ENCODE measurements around the gene PTPN4.
"Not testable (repeated sequence)": the region's sequence is repeated elsewhere in the genome, so short reads cannot be mapped to it uniquely, and the experiment has no call there.

PTPN4 gene

GRCh38 chr2:119800376-119800902 lies 40.7 kb downstream of the PTPN4 start:
- Histone ChIP-seq H3K79me2 (ENCODE audit: low read length) (peaks cover 70% of the 10 kb centered on the region), H3K4me3 (ENCODE audit: low read length) (no peak overlapping the region), H3K27me3 (replicated peaks; ENCODE audit: insufficient read depth, low read length) (no peaks in the 10 kb centered on the region), H3F3A (ENCODE audit: insufficient read depth, low read length) (no peaks in the 10 kb centered on the region), H3K4me1 (ENCODE audit: low read length) (no peaks in the 10 kb centered on the region), H2AFZ (ENCODE audit: low read length) (no peak overlapping the region), H3K36me3 (replicated peaks; ENCODE audit: insufficient read depth, low read length) (no peaks in the 10 kb centered on the region), H3K27ac (ENCODE audit: low read length) (no peak overlapping the region), H3K9me3 (replicated peaks; ENCODE audit: insufficient read depth, low read length) (no peaks in the 10 kb centered on the region), H3K9me2 (replicated peaks; ENCODE audit: insufficient read depth, low read length) (no peaks in the 10 kb centered on the region), H3K9ac (ENCODE audit: low read length) (no peak overlapping the region), H3K4me2 (ENCODE audit: low read depth, low read length) (no peak overlapping the region), H4K20me1 (ENCODE audit: insufficient read depth, low read length) (no peaks in the 10 kb centered on the region)
- TF ChIP-seq EZH2phosphoT487 (IDR thresholded peaks at IDR 0.05; ENCODE audit: low read length) (no peak), EZH2 (optimal IDR thresholded peaks at IDR 0.05; ENCODE audit: low read depth, low read length) (no peak), CTCF (IDR thresholded peaks at IDR 0.05; ENCODE audit: low read length) (no peak)
- no peak for DNase-seq

GRCh38 chr2:119801040-119801439 lies 41.3 kb downstream of the PTPN4 start:
- H3K4me2 ChIP-seq (ENCODE audit: low read depth, low read length) = no peak overlapping the region
- H2AFZ ChIP-seq (ENCODE audit: low read length) = no peak overlapping the region
- H3K4me3 ChIP-seq (ENCODE audit: low read length) = no peak overlapping the region
- no peaks in the 10 kb centered on the region for H3K9me3 ChIP-seq (replicated peaks; ENCODE audit: insufficient read depth, low read length)
- no peak for DNase-seq
- H3K4me1 ChIP-seq (ENCODE audit: low read length) = no peaks in the 10 kb centered on the region
- H3K27ac ChIP-seq (ENCODE audit: low read length) = no peak overlapping the region
- no peaks in the 10 kb centered on the region for H3K36me3 ChIP-seq (replicated peaks; ENCODE audit: insufficient read depth, low read length)
- TF ChIP-seq CTCF (IDR thresholded peaks at IDR 0.05; ENCODE audit: low read length) (no peak), EZH2 (optimal IDR thresholded peaks at IDR 0.05; ENCODE audit: low read depth, low read length) (no peak), EZH2phosphoT487 (IDR thresholded peaks at IDR 0.05; ENCODE audit: low read length) (no peak)
- no peaks in the 10 kb centered on the region for H3F3A ChIP-seq (ENCODE audit: insufficient read depth, low read length)
- H3K27me3 ChIP-seq (replicated peaks; ENCODE audit: insufficient read depth, low read length) = no peaks in the 10 kb centered on the region
- H3K9ac ChIP-seq (ENCODE audit: low read length) = no peak overlapping the region
- no peaks in the 10 kb centered on the region for H3K9me2 ChIP-seq (replicated peaks; ENCODE audit: insufficient read depth, low read length)
- no peaks in the 10 kb centered on the region for H4K20me1 ChIP-seq (ENCODE audit: insufficient read depth, low read length)
- peaks cover 64% of the 10 kb centered on the region for H3K79me2 ChIP-seq (ENCODE audit: low read length)

- H3K4me1 ChIP-seq (ENCODE audit: low read length); H3K27me3 ChIP-seq (replicated peaks; ENCODE audit: insufficient read depth, low read length); H3K9me2 ChIP-seq (replicated peaks; ENCODE audit: insufficient read depth, low read length); H3K36me3 ChIP-seq (replicated peaks; ENCODE audit: insufficient read depth, low read length); DNase-seq; H3K9ac ChIP-seq (ENCODE audit: low read length); H4K20me1 ChIP-seq (ENCODE audit: insufficient read depth, low read length); H3K4me2 ChIP-seq (ENCODE audit: low read depth, low read length); H3K9me3 ChIP-seq (replicated peaks; ENCODE audit: insufficient read depth, low read length); H3F3A ChIP-seq (ENCODE audit: insufficient read depth, low read length); H3K27ac ChIP-seq (ENCODE audit: low read length); H2AFZ ChIP-seq (ENCODE audit: low read length); H3K4me3 ChIP-seq (ENCODE audit: low read length): not testable (repeated sequence)
- peaks cover 56% of the 10 kb centered on the region for H3K79me2 ChIP-seq (ENCODE audit: low read length)
Measured at GRCh38 chr2:119801989-119802388, 42.3 kb downstream of the PTPN4 start.

GRCh38 chr2:119803101-119803500 lies 43.4 kb downstream of the PTPN4 start:
- H3K27ac ChIP-seq (ENCODE audit: low read length) = no peak overlapping the region
- H3K4me2 ChIP-seq (ENCODE audit: low read depth, low read length) = no peak overlapping the region
- no peak for DNase-seq
- no peaks in the 10 kb centered on the region for H3K36me3 ChIP-seq (replicated peaks; ENCODE audit: insufficient read depth, low read length)
- H3F3A ChIP-seq (ENCODE audit: insufficient read depth, low read length) = no peaks in the 10 kb centered on the region
- H3K27me3 ChIP-seq (replicated peaks; ENCODE audit: insufficient read depth, low read length) = no peaks in the 10 kb centered on the region
- no peak for TF ChIP-seq CTCF (IDR thresholded peaks at IDR 0.05; ENCODE audit: low read length)
- TF ChIP-seq EZH2 (optimal IDR thresholded peaks at IDR 0.05; ENCODE audit: low read depth, low read length) = no peak
- TF ChIP-seq EZH2phosphoT487 (IDR thresholded peaks at IDR 0.05; ENCODE audit: low read length) = no peak
- no peaks in the 10 kb centered on the region for H4K20me1 ChIP-seq (ENCODE audit: insufficient read depth, low read length)
- H3K79me2 ChIP-seq (ENCODE audit: low read length) = peaks cover 50% of the 10 kb centered on the region
- no peak overlapping the region for H3K4me3 ChIP-seq (ENCODE audit: low read length)
- H3K9ac ChIP-seq (ENCODE audit: low read length) = no peak overlapping the region
- H3K4me1 ChIP-seq (ENCODE audit: low read length) = no peaks in the 10 kb centered on the region
- H3K9me2 ChIP-seq (replicated peaks; ENCODE audit: insufficient read depth, low read length) = no peaks in the 10 kb centered on the region
- no peak overlapping the region for H2AFZ ChIP-seq (ENCODE audit: low read length)
- H3K9me3 ChIP-seq (replicated peaks; ENCODE audit: insufficient read depth, low read length) = no peaks in the 10 kb centered on the region

- H3K27ac ChIP-seq (ENCODE audit: low read length); DNase-seq; H4K20me1 ChIP-seq (ENCODE audit: insufficient read depth, low read length); H2AFZ ChIP-seq (ENCODE audit: low read length); H3K9me2 ChIP-seq (replicated peaks; ENCODE audit: insufficient read depth, low read length); H3K27me3 ChIP-seq (replicated peaks; ENCODE audit: insufficient read depth, low read length); H3K4me1 ChIP-seq (ENCODE audit: low read length); H3K4me2 ChIP-seq (ENCODE audit: low read depth, low read length); H3K9me3 ChIP-seq (replicated peaks; ENCODE audit: insufficient read depth, low read length); H3K9ac ChIP-seq (ENCODE audit: low read length); H3F3A ChIP-seq (ENCODE audit: insufficient read depth, low read length); H3K36me3 ChIP-seq (replicated peaks; ENCODE audit: insufficient read depth, low read length); H3K4me3 ChIP-seq (ENCODE audit: low read length): not testable (repeated sequence)
- peaks cover 43% of the 10 kb centered on the region for H3K79me2 ChIP-seq (ENCODE audit: low read length)
Measured at GRCh38 chr2:119804409-119804808, 44.7 kb downstream of the PTPN4 start.

Measured in MM.1S (cell line).